ENCODE data around the gene CACNA2D3. TPM values are rescaled to one million over a fixed set of nuclear protein-coding genes. Genes with fewer than 3 reads are reported as not detected.

The CACNA2D3 gene
- total RNA-seq, 6 experiments from 2014 or later, result 0.14 to 0.23 (median 0.19) TPM; not detected in 2

DNA sequence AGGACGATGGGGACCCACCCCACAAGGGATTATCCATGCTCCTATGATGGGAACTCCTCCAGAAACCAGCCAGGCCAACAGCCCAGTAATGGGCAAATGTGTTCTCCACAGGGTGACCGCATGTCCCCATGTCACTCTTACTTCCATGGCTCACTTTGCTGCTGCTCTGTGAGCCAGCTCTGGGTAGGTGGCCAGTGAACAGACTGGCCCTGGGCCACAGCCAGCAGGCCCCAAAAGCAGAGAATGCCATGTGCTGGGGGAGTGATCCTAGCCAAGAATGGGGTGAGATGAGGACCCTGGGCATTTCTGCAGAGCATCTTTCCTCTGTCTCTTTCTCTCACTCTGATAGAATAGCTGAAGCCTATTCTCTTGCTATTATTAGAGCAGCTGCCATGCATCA is 414.1 kb downstream of the CACNA2D3 start:
- Mint-ChIP-seq H3K4me3 (no peak overlapping the region), H3K27ac (no peak overlapping the region), H3K9me3 (peaks cover 48% of the 10 kb centered on the region), H3K27me3 (ENCODE audit: insufficient read depth) (no peaks in the 10 kb centered on the region), H3K36me3 (ENCODE audit: low read depth) (no peaks in the 10 kb centered on the region), H3K4me1 (ENCODE audit: low read depth) (no peaks in the 10 kb centered on the region)
- TF ChIP-seq, protein P1, sequence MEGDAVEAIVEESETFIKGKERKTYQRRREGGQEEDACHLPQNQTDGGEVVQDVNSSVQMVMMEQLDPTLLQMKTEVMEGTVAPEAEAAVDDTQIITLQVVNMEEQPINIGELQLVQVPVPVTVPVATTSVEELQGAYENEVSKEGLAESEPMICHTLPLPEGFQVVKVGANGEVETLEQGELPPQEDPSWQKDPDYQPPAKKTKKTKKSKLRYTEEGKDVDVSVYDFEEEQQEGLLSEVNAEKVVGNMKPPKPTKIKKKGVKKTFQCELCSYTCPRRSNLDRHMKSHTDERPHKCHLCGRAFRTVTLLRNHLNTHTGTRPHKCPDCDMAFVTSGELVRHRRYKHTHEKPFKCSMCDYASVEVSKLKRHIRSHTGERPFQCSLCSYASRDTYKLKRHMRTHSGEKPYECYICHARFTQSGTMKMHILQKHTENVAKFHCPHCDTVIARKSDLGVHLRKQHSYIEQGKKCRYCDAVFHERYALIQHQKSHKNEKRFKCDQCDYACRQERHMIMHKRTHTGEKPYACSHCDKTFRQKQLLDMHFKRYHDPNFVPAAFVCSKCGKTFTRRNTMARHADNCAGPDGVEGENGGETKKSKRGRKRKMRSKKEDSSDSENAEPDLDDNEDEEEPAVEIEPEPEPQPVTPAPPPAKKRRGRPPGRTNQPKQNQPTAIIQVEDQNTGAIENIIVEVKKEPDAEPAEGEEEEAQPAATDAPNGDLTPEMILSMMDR (IDR thresholded peaks at IDR 0.05), result no peak
- no peak for DNase-seq

DNA sequence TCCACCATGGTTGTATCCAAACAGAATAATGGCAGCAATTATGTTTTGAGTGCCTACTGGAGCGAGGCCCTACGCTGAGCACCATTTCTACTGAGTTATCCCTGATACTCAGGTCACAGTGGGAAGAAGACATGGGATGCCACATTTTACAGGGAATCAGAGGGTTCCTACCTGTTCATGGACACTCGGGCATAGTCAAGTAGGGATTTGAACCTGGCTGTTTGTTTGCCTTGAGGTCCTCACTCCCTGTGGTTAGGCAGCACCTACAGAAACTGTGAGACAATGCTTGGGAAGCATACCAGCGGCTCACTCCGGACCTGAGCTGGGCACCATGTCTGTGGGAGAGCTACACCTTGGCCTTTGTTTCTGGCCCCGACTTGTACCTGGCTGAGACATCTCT is 415.2 kb downstream of the CACNA2D3 start:
- H3K4me3 Mint-ChIP-seq, result no peak overlapping the region
- H3K27ac Mint-ChIP-seq, result no peak overlapping the region
- TF ChIP-seq, protein P1 (IDR thresholded peaks at IDR 0.05), result no peak
- no peaks in the 10 kb centered on the region for H3K27me3 Mint-ChIP-seq (ENCODE audit: insufficient read depth)
- H3K36me3 Mint-ChIP-seq (ENCODE audit: low read depth), result no peaks in the 10 kb centered on the region
- no peaks in the 10 kb centered on the region for H3K4me1 Mint-ChIP-seq (ENCODE audit: low read depth)
- H3K9me3 Mint-ChIP-seq, result peaks cover 43% of the 10 kb centered on the region
- DNase-seq, result no peak

DNA sequence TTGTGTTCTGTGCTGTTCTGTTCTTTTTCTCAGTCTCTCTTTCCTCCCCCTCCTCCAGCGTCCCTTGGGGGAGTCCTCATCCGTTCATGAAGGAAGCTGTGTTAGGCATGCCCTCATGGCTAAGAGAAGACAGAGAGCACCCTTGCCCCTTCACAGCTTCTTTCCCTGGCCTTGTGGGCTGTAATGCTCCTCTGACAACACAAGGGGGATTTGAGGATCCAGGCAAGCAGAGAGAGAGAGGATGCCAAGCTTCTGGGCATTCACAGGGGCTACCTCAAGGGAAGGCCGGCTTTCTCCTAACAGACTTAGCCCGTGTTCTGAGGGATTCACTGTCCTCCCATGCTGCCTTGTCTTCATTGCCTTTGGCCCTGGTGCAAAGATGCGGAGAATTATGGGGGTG is 416.0 kb downstream of the CACNA2D3 start:
- no peak for DNase-seq
- Mint-ChIP-seq H3K27me3 (ENCODE audit: insufficient read depth) (no peaks in the 10 kb centered on the region), H3K9me3 (peaks cover 36% of the 10 kb centered on the region), H3K4me1 (ENCODE audit: low read depth) (no peaks in the 10 kb centered on the region), H3K27ac (no peak overlapping the region), H3K4me3 (no peak overlapping the region), H3K36me3 (ENCODE audit: low read depth) (no peaks in the 10 kb centered on the region)
- TF ChIP-seq, protein P1 (IDR thresholded peaks at IDR 0.05), result no peak

DNA sequence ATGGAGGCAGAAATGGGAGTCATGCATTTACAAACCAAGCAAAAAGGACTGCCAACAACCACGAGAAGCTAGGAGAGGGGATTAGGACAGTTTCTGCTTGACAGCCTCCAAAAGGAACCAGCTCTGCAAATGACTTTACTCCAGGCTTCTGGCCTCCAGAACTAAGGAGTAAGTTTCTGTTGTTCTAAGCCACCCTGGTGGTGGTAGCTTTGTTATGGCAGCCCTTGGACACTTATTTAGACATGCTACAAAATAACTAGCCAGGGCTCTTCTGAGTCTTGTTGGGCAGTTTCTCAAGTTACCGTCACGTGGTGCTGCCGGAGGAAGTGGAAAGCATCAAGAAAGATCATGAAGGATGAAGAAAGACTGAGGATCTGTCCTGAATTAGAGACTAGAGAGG is 419.0 kb downstream of the CACNA2D3 start:
- Mint-ChIP-seq H3K27me3 (ENCODE audit: insufficient read depth) (no peaks in the 10 kb centered on the region), H3K27ac (no peak overlapping the region), H3K9me3 (peaks cover 22% of the 10 kb centered on the region), H3K4me1 (ENCODE audit: low read depth) (no peaks in the 10 kb centered on the region), H3K36me3 (ENCODE audit: low read depth) (no peaks in the 10 kb centered on the region), H3K4me3 (no peak overlapping the region)
- TF ChIP-seq, protein P1 (IDR thresholded peaks at IDR 0.05), result no peak
- DNase-seq, result no peak

DNA sequence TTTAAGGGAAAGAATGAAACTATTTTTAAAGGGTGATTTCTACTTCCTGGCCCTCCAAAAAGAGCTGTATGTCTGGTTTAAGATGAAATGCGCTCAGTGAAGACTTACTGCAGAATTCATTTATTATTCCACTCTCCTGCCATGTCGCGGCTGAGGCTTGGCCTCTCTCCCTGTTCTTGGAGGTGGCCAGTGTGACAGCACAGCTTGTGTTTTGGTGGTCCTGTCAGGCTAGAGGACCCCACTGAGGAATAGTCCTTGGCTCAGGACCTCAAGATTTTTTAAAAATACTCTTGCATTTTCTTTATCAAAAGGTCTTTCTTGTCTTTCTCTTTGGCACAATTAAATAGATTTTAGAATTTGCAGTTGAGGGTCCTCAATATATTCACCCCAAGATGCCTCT is 421.1 kb downstream of the CACNA2D3 start:
- TF ChIP-seq, protein P1 (IDR thresholded peaks at IDR 0.05), result no peak
- Mint-ChIP-seq H3K27me3 (ENCODE audit: insufficient read depth) (no peaks in the 10 kb centered on the region; the same call in 1 of the 2 replicates), H3K4me1 (ENCODE audit: low read depth) (no peaks in the 10 kb centered on the region), H3K36me3 (ENCODE audit: low read depth) (peaks cover under 1% of the 10 kb centered on the region; the same call in 1 of the 2 replicates), H3K9me3 (peaks cover 30% of the 10 kb centered on the region), H3K4me3 (no peak overlapping the region), H3K27ac (no peak overlapping the region)
- DNase-seq, result no peak

DNA sequence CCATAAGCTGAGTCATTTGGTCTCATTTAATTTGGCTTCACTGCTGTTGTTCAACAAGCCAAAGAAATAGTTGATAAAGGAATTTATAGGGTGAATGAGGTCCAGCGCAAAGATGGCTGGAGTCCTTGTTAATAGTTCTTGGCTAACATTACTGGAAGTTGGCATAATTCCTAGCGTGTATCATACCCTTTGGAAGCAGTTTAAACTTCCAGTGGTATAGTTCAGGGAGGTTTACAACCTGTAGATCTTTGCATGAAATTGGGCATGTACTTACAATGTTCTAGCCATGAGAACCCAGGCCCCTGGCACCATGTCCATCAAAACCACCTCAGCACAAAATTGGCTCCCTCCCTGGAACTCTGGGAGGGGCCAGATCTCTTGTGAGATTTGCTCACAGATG is 424.7 kb downstream of the CACNA2D3 start:
- Mint-ChIP-seq H3K4me1 (ENCODE audit: low read depth) (no peaks in the 10 kb centered on the region), H3K4me3 (no peak overlapping the region)

More for the DNA sequence above, 424.7 kb downstream of the CACNA2D3 start:
- peaks cover 36% of the 10 kb centered on the region for H3K9me3 Mint-ChIP-seq
- no peak for DNase-seq
- TF ChIP-seq, protein P1 (IDR thresholded peaks at IDR 0.05), result no peak
- peaks cover 6% of the 10 kb centered on the region for H3K36me3 Mint-ChIP-seq (ENCODE audit: low read depth)
- H3K27me3 Mint-ChIP-seq (ENCODE audit: insufficient read depth), result no peaks in the 10 kb centered on the region; the same call in 1 of the 2 replicates
- no peak overlapping the region for H3K27ac Mint-ChIP-seq
